ENCODE measurements around the gene BPIFB2.

DNA sequence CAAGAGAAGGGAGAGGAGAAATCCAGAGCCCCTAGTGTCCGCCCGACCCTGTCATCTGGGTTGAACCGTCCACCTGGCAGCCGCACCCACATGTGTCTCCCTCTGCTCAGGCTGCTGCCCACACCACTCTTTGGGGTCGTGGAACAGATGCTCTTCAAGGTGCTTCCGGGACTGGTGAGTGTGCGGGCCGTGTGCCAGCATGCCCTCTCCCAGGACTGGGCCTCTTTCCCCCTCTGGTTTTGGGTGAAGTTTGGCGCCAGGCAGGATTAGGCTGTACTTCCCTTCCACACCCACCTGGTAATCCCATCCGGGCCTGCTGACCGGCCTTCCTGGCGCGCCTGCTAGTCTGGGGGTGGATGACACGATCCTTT, 54.1 kb downstream of the BPIFB2 start:
- TF ChIP-seq, protein P1, sequence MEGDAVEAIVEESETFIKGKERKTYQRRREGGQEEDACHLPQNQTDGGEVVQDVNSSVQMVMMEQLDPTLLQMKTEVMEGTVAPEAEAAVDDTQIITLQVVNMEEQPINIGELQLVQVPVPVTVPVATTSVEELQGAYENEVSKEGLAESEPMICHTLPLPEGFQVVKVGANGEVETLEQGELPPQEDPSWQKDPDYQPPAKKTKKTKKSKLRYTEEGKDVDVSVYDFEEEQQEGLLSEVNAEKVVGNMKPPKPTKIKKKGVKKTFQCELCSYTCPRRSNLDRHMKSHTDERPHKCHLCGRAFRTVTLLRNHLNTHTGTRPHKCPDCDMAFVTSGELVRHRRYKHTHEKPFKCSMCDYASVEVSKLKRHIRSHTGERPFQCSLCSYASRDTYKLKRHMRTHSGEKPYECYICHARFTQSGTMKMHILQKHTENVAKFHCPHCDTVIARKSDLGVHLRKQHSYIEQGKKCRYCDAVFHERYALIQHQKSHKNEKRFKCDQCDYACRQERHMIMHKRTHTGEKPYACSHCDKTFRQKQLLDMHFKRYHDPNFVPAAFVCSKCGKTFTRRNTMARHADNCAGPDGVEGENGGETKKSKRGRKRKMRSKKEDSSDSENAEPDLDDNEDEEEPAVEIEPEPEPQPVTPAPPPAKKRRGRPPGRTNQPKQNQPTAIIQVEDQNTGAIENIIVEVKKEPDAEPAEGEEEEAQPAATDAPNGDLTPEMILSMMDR (IDR thresholded peaks at IDR 0.05) = no peak
- TF ChIP-seq POLR2AphosphoS5 (IDR thresholded peaks at IDR 0.05) (no peak), EP300 (IDR thresholded peaks at IDR 0.05) (no peak)
